Measurements from ENCODE around the gene MYOM1. TPM values are rescaled to one million over a fixed set of nuclear protein-coding genes. Genes with fewer than 3 reads are reported as not detected.

The MYOM1 gene
- total and polyA plus RNA-seq, 2 donors (not counting 3 experiments of a cell fraction or from before 2014, with no cell fraction given) = 0.08 TPM; not detected in 1

DNA sequence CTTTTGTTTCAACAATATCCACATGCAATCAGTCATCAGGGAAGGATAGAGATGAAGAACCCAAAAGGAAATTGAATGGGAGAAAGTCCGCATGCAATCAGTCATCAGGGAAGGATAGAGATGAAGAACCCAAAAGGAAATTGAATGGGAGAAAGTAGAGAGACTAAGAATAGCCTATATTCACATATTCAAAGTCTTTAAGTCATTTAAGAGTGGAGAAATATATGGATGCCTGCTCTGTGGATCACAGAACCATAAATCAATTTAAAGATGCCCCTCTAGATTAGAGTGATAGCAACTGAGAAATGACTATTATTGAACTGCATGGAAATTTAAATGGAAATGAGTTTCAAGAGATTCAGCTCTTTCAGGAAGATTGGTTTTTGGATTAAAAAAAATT, 116.8 kb downstream of the MYOM1 start:
- ChIA-PET CTCF (interaction anchor here (1.7 kb wide), 1 partner anchor 142 kb away, joined by 3 read pairs; no protein-coding TSS in a partner anchor), POLR2A (no interaction called here)
- BruUV-seq (replicated peaks) = no TSS peak
- Histone ChIP-seq H3K9ac (replicated peaks; ENCODE audit: extremely low read depth, insufficient read depth, low read length) (no peak overlapping the region), H3K4me2 (ENCODE audit: insufficient read depth, low read length) (no peak overlapping the region), H3K9me3 (replicated peaks; ENCODE audit: control insufficient read depth, insufficient read depth, low read length) (no peaks in the 10 kb centered on the region), H3K36me3 (ENCODE audit: control insufficient read depth in 2 of 2, extremely low read depth in 1 of 2, insufficient read depth in 2 of 2, low read length in 2 of 2) (no peaks in the 10 kb centered on the region), H3K4me3 (replicated peaks in 1 of 3; ENCODE audit: insufficient read depth in 1 of 3, low read depth in 1 of 3, low read length in 3 of 3) (no peak overlapping the region), H3K27ac (ENCODE audit: insufficient read depth, low read depth, low read length) (peak overlapping the region; percentile 96), H3K4me1 (ENCODE audit: control insufficient read depth, extremely low read depth, insufficient read depth, low read length) (peaks cover 30% of the 10 kb centered on the region), H4K20me1 (replicated peaks; ENCODE audit: control insufficient read depth, extremely low read depth, insufficient read depth, low read length) (no peaks in the 10 kb centered on the region), H3K9me1 (replicated peaks; ENCODE audit: control insufficient read depth, extremely low read depth, insufficient read depth, low read length) (no peaks in the 10 kb centered on the region), H2AFZ (ENCODE audit: low read depth, low read length) (no peak overlapping the region), H3K79me2 (ENCODE audit: control insufficient read depth, insufficient read depth, low read length) (no peaks in the 10 kb centered on the region), H3K27me3 (ENCODE audit: control insufficient read depth in 2 of 2, insufficient read depth in 2 of 2, low read length in 2 of 2) (no peaks in the 10 kb centered on the region)
- FAIRE-seq (peak; percentile 38), DNase-seq (ENCODE audit: low read depth, low spot score) (no peak)
- dilution Hi-C loops (cut with MboI; ENCODE audit: extremely low pct_ligation_motif_present, low sequenced_read_pairs) = no loop called here
- intact Hi-C loops (cut with micrococcal nuclease) = no loop called here
- TF ChIP-seq GATA2 (IDR thresholded peaks at IDR 0.05; ENCODE audit: insufficient read depth, insufficient read length, low read depth, low read length) (no peak), POLR2A (IDR thresholded peaks at IDR 0.05; ENCODE audit: low read depth, low read length) (no peak), EZH2 (IDR thresholded peaks at IDR 0.05; ENCODE audit: borderline replicate concordance, low read depth, low read length, severe bottlenecking) (no peak), FOS (IDR thresholded peaks at IDR 0.05; ENCODE audit: borderline replicate concordance, insufficient read depth, low read length) (no peak), POLR2AphosphoS5 (IDR thresholded peaks at IDR 0.05; ENCODE audit: insufficient read depth, low read depth, low read length) (no peak), MYC (IDR thresholded peaks at IDR 0.05; ENCODE audit: low read depth, low read length) (no peak), JUN (IDR thresholded peaks at IDR 0.05; ENCODE audit: borderline replicate concordance, insufficient read depth, insufficient read length, low read depth) (no peak)
- TF ChIP-seq, protein P1, sequence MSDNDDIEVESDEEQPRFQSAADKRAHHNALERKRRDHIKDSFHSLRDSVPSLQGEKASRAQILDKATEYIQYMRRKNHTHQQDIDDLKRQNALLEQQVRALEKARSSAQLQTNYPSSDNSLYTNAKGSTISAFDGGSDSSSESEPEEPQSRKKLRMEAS (IDR thresholded peaks at IDR 0.05; ENCODE audit: insufficient read depth, insufficient read length) = no peak
- TF ChIP-seq, protein P2, sequence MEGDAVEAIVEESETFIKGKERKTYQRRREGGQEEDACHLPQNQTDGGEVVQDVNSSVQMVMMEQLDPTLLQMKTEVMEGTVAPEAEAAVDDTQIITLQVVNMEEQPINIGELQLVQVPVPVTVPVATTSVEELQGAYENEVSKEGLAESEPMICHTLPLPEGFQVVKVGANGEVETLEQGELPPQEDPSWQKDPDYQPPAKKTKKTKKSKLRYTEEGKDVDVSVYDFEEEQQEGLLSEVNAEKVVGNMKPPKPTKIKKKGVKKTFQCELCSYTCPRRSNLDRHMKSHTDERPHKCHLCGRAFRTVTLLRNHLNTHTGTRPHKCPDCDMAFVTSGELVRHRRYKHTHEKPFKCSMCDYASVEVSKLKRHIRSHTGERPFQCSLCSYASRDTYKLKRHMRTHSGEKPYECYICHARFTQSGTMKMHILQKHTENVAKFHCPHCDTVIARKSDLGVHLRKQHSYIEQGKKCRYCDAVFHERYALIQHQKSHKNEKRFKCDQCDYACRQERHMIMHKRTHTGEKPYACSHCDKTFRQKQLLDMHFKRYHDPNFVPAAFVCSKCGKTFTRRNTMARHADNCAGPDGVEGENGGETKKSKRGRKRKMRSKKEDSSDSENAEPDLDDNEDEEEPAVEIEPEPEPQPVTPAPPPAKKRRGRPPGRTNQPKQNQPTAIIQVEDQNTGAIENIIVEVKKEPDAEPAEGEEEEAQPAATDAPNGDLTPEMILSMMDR (IDR thresholded peaks at IDR 0.05; ENCODE audit: extremely low read depth in 1 of 2, insufficient read depth in 1 of 2, low read depth in 1 of 2, low read length in 2 of 2) = no peak
